Measurements from ENCODE around the gene CBLB.

Gene CBLB

GRCh38 chr3:105676621-105677300, 192.1 kb downstream of the CBLB start:
- DNase-seq: no peak

- DNase-seq: no peak
Observed at GRCh38 chr3:105674437-105675065, 194.3 kb downstream of the CBLB start.

- no peak for DNase-seq
Observed at GRCh38 chr3:105672996-105673395, 195.8 kb downstream of the CBLB start.

GRCh38 chr3:105662306-105662705, 206.5 kb downstream of the CBLB start:
- DNase-seq: no peak

- no peak for DNase-seq
Observed at GRCh38 chr3:105661461-105661860, 207.4 kb downstream of the CBLB start.

GRCh38 chr3:105656651-105657504, 211.9 kb downstream of the CBLB start:
- DNase-seq: no peak

GRCh38 chr3:105653868-105654267, 214.9 kb downstream of the CBLB start:
- no peak for DNase-seq

GRCh38 chr3:105653166-105653565, 215.6 kb downstream of the CBLB start:
- no peak for DNase-seq

GRCh38 chr3:105649480-105649879, 219.3 kb downstream of the CBLB start:
- DNase-seq: no peak

GRCh38 chr3:105647047-105647446, 221.8 kb downstream of the CBLB start:
- DNase-seq: no peak

GRCh38 chr3:105639131-105639530, 229.7 kb downstream of the CBLB start:
- no peak for DNase-seq

- no peak for DNase-seq
Observed at GRCh38 chr3:105634708-105635107, 234.1 kb downstream of the CBLB start.

- no peak for DNase-seq
Observed at GRCh38 chr3:105629718-105630117, 239.1 kb downstream of the CBLB start.

GRCh38 chr3:105626739-105627138, 242.1 kb downstream of the CBLB start:
- DNase-seq: no peak

GRCh38 chr3:105622169-105622568, 246.6 kb downstream of the CBLB start:
- DNase-seq: no peak

- no peak for DNase-seq
Observed at GRCh38 chr3:105620236-105620635, 248.6 kb downstream of the CBLB start.

- no peak for DNase-seq
Observed at GRCh38 chr3:105619651-105620050, 249.2 kb downstream of the CBLB start.

GRCh38 chr3:105618556-105618955, 250.3 kb downstream of the CBLB start:
- DNase-seq: no peak

- no peak for DNase-seq
Observed at GRCh38 chr3:105616374-105617121, 252.3 kb downstream of the CBLB start.

- DNase-seq: no peak
Observed at GRCh38 chr3:105615814-105616213, 253.0 kb downstream of the CBLB start.

GRCh38 chr3:105614288-105615030, 254.4 kb downstream of the CBLB start:
- no peak for DNase-seq

- no peak for DNase-seq
Observed at GRCh38 chr3:105613120-105613519, 255.7 kb downstream of the CBLB start.

Measured in effector CD8-positive, alpha-beta T cell (primary cell).